ENCODE data around the gene STARD3. TPM values are rescaled to one million over a fixed set of nuclear protein-coding genes. Genes with fewer than 3 reads are reported as not detected.

Gene STARD3
- total and polyA plus RNA-seq, 2 of the 13 experiments (the other 11 are each of a cell fraction or from before 2014, with no cell fraction given) = 34.6 to 100 TPM

DNA sequence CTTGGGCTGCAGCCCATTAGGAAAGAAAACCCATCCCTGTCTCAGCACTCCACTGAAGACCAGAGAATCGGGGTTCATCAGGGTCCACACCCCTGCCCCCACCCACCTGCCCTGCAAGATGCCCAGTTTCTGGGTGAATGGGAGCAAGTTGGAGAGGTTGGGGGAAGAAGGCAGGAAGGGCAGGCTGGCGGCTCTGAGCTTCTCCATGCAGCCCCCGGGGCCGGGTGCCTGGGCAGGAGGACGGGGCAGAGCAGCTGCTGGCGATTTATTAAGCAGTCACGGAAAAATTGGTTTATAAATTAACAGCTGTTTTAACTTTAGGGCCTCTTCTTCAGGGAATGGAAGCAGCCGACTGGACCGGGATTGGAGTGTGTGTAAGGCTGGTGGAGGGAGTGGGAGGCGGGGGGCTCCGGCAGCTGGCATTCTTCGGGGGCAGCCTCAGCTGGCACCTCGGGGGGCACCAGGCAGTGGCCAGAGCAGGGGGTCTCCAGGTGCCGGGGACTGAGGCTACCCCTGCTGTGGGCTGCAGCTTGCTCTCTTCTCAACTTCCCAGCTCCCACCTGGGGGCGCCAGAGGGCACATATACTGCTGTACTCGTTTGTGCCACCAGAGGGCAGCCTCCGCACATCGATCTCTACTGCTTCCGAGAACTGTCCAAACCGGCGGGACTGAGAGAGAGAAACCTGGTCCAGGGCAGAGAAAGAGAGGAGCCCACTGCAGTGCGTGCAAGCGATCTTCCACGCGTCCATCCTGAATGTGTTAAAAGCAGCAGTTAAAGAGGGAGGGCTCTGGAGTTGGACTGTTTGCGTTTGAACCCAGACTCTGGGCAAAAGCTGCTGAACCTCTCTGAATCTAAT, 15.2 kb upstream of the STARD3 start (continued):
- TF ChIP-seq ZNF180 (CRISPR knock-in tag; IDR thresholded peaks at IDR 0.05; ENCODE audit: borderline replicate concordance, low read depth) (no peak), KAT8 (CRISPR knock-in tag; IDR thresholded peaks at IDR 0.05) (peak; percentile 67; the same call in 1 of the 2 replicates), YEATS2 (CRISPR knock-in tag; IDR thresholded peaks at IDR 0.05; ENCODE audit: borderline replicate concordance) (peak; percentile 76; the same call in 1 of the 2 replicates), TSC22D2 (CRISPR knock-in tag; IDR thresholded peaks at IDR 0.05; ENCODE audit: borderline replicate concordance) (peak; percentile 56; the same call in 1 of the 2 replicates), PHF5A (CRISPR knock-in tag; IDR thresholded peaks at IDR 0.05; ENCODE audit: low read depth, unreplicated experiment) (peak; percentile 65), ZNF460 (CRISPR knock-in tag; IDR thresholded peaks at IDR 0.05; ENCODE audit: borderline replicate concordance) (no peak), ZZZ3 (CRISPR knock-in tag; IDR thresholded peaks at IDR 0.05; ENCODE audit: borderline replicate concordance) (no peak), ZNF326 (CRISPR knock-in tag; IDR thresholded peaks at IDR 0.05; ENCODE audit: borderline replicate concordance) (no peak), HMG20A (CRISPR knock-in tag; IDR thresholded peaks at IDR 0.05; ENCODE audit: borderline replicate concordance) (peak; percentile 33; the same call in 1 of the 2 replicates), ZNF792 (CRISPR knock-in tag; IDR thresholded peaks at IDR 0.05) (0 out of 2 replicates have a peak, but pooled peaks have one; percentile 36), ZNF121 (CRISPR knock-in tag; IDR thresholded peaks at IDR 0.05) (peak; percentile 68; the same call in 1 of the 2 replicates), ZNF10 (CRISPR knock-in tag; IDR thresholded peaks at IDR 0.05; ENCODE audit: borderline replicate concordance, low read depth) (no peak), ZBTB1 (CRISPR knock-in tag; IDR thresholded peaks at IDR 0.05; ENCODE audit: borderline replicate concordance) (no peak)
- TF ChIP-seq, protein P1, sequence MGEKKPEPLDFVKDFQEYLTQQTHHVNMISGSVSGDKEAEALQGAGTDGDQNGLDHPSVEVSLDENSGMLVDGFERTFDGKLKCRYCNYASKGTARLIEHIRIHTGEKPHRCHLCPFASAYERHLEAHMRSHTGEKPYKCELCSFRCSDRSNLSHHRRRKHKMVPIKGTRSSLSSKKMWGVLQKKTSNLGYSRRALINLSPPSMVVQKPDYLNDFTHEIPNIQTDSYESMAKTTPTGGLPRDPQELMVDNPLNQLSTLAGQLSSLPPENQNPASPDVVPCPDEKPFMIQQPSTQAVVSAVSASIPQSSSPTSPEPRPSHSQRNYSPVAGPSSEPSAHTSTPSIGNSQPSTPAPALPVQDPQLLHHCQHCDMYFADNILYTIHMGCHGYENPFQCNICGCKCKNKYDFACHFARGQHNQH (CRISPR knock-in tag; IDR thresholded peaks at IDR 0.05) = peak; percentile 87; the same call in 1 of the 2 replicates
- TF ChIP-seq, protein P2, sequence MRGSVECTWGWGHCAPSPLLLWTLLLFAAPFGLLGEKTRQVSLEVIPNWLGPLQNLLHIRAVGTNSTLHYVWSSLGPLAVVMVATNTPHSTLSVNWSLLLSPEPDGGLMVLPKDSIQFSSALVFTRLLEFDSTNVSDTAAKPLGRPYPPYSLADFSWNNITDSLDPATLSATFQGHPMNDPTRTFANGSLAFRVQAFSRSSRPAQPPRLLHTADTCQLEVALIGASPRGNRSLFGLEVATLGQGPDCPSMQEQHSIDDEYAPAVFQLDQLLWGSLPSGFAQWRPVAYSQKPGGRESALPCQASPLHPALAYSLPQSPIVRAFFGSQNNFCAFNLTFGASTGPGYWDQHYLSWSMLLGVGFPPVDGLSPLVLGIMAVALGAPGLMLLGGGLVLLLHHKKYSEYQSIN (CRISPR knock-in tag; IDR thresholded peaks at IDR 0.05; ENCODE audit: borderline replicate concordance) = no peak
- TF ChIP-seq, protein P3, sequence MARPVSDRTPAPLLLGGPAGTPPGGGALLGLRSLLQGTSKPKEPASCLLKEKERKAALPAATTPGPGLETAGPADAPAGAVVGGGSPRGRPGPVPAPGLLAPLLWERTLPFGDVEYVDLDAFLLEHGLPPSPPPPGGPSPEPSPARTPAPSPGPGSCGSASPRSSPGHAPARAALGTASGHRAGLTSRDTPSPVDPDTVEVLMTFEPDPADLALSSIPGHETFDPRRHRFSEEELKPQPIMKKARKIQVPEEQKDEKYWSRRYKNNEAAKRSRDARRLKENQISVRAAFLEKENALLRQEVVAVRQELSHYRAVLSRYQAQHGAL (CRISPR knock-in tag; IDR thresholded peaks at IDR 0.05; ENCODE audit: not compliant biosample characterization) = peak; percentile 33
- TF ChIP-seq, protein P4, sequence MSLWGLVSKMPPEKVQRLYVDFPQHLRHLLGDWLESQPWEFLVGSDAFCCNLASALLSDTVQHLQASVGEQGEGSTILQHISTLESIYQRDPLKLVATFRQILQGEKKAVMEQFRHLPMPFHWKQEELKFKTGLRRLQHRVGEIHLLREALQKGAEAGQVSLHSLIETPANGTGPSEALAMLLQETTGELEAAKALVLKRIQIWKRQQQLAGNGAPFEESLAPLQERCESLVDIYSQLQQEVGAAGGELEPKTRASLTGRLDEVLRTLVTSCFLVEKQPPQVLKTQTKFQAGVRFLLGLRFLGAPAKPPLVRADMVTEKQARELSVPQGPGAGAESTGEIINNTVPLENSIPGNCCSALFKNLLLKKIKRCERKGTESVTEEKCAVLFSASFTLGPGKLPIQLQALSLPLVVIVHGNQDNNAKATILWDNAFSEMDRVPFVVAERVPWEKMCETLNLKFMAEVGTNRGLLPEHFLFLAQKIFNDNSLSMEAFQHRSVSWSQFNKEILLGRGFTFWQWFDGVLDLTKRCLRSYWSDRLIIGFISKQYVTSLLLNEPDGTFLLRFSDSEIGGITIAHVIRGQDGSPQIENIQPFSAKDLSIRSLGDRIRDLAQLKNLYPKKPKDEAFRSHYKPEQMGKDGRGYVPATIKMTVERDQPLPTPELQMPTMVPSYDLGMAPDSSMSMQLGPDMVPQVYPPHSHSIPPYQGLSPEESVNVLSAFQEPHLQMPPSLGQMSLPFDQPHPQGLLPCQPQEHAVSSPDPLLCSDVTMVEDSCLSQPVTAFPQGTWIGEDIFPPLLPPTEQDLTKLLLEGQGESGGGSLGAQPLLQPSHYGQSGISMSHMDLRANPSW (CRISPR knock-in tag; IDR thresholded peaks at IDR 0.05; ENCODE audit: borderline replicate concordance) = 0 out of 2 replicates have a peak, but pooled peaks have one; percentile 25
- TF ChIP-seq, protein P5, sequence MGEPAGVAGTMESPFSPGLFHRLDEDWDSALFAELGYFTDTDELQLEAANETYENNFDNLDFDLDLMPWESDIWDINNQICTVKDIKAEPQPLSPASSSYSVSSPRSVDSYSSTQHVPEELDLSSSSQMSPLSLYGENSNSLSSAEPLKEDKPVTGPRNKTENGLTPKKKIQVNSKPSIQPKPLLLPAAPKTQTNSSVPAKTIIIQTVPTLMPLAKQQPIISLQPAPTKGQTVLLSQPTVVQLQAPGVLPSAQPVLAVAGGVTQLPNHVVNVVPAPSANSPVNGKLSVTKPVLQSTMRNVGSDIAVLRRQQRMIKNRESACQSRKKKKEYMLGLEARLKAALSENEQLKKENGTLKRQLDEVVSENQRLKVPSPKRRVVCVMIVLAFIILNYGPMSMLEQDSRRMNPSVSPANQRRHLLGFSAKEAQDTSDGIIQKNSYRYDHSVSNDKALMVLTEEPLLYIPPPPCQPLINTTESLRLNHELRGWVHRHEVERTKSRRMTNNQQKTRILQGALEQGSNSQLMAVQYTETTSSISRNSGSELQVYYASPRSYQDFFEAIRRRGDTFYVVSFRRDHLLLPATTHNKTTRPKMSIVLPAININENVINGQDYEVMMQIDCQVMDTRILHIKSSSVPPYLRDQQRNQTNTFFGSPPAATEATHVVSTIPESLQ (CRISPR knock-in tag; conservative IDR thresholded peaks at IDR 0.05) = no peak
- TF ChIP-seq, protein P6, sequence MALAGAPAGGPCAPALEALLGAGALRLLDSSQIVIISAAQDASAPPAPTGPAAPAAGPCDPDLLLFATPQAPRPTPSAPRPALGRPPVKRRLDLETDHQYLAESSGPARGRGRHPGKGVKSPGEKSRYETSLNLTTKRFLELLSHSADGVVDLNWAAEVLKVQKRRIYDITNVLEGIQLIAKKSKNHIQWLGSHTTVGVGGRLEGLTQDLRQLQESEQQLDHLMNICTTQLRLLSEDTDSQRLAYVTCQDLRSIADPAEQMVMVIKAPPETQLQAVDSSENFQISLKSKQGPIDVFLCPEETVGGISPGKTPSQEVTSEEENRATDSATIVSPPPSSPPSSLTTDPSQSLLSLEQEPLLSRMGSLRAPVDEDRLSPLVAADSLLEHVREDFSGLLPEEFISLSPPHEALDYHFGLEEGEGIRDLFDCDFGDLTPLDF (CRISPR knock-in tag; IDR thresholded peaks at IDR 0.05) = no peak

Data from HepG2 (cell line).